Right ventricle myocardium superior (tissue), 1 donor: ENCODE data around the gene TMEM214. TPM values are rescaled to one million over a fixed set of nuclear protein-coding genes. Genes with fewer than 3 reads are reported as not detected.

ENCODE experiments used
- ATAC-seq: fragments of 200-7000 bp; cut with Tn5 transposase; one replicate; pipeline ENCODE4 v1.9.1; 2020; ENCODE audit warnings: mild to moderate bottlenecking; ENCODE audit not compliant: poor library complexity
- DNase-seq: peaks from one replicate; pipeline ENCODE4 v3.0.0-alpha.2; 2020
- intact Hi-C: fragments of 100-400 bp; cut with DNase I; formaldehyde crosslinking; loops from one replicate; pipeline ENCODE4 v1.11.2; 2022
- total RNA-seq: library from RNA; stranded (reverse); fragmentation: NEBNext Ultra II Directional; extraction: Animal tissue kit (Norgen Biotek cat#: 25700); gene quantifications from one replicate; pipeline ENCODE4 v1.2.1, GENCODE V29; 2021
- donor health status: DM: no; HTN: yes; CAD: no; lungs with severe emphysema.

The TMEM214 gene
- total RNA-seq, 1 donor from 2014 or later = 28.2 TPM

- DNase-seq (no peak), ATAC-seq (peak; percentile 41)
- intact Hi-C loops = no loop called here
These were observed 25.1 kb upstream of the TMEM214 start for GRCh38 chr2:27007416-27008374.

DNA sequence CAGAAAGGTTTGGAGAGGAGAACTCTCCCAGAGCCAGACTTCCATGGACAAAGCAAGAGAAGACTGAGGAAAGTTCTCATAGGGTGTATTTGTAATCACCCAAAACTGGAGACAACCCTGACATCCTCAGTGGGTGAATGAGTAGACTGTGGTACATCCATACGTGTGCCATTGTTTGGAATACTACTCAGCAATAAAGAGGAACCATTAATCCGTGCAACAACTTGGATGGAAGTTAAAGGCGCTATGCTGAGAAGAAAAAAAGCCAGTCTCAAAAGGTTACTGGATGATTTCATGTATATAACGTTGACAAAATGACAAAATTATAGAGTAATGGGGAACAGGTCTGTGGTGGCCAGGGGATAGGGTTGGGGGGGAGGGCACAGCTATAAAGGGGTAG, 24.1 kb upstream of the TMEM214 start:
- no peak for ATAC-seq

GRCh38 chr2:27009083-27009482, 23.7 kb upstream of the TMEM214 start:
- intact Hi-C loops = no loop called here
- no peak for DNase-seq
- no peak for ATAC-seq

More for the DNA sequence above, 24.1 kb upstream of the TMEM214 start:
- DNase-seq = no peak
- intact Hi-C loops = no loop called here

DNA sequence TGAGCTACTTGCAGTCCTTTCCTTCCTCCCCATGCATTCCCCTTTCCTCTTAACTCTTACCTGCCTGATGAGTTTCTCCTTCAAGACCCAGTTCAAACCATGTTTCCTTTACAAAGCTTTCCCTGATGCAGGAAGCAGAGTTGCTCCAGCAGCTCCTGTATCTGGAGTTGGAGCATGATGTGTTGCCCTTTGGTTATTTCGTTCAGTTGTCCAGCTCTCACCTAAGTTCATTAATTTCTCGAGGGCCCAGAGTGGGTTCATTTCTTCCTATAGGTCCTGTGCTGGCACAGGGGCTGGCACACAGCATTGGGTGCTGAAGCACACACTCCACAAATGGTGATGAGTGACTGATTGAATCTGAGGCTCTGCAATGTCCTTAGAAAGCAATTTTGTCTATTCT, 23.0 kb upstream of the TMEM214 start:
- intact Hi-C loops = no loop called here
- no peak for DNase-seq
- ATAC-seq = no peak

DNA sequence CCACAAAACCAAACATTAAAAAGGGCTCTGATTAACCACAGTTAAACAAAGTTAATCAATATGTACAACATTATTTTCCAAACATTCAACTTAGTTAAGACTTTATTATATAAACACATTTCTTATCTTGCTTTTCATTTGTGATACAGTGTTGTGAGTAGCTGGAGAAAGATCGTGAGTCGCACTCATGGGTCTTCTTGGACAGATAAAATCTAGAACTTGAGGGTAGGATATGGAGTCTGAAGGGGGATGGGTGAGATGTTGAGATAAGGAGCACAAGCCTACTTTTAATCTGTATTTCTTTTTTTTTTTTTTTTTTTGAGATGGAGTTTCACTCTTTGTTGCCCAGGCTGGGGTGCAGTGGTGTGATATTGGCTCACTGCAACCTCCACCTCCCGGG, 22.6 kb upstream of the TMEM214 start:
- ATAC-seq (no peak), DNase-seq (no peak)
- intact Hi-C loops = no loop called here

GRCh38 chr2:27013738-27014137, 19.0 kb upstream of the TMEM214 start:
- ATAC-seq = no peak
- intact Hi-C loops = no loop called here

GRCh38 chr2:27014771-27015433, 17.9 kb upstream of the TMEM214 start:
- intact Hi-C loops = no loop called here
- ATAC-seq (peak; percentile 8), DNase-seq (no peak)

More at GRCh38 chr2:27013738-27014137, 19.0 kb upstream of the TMEM214 start:
- no peak for DNase-seq

GRCh38 chr2:27016801-27017325, 15.9 kb upstream of the TMEM214 start:
- ATAC-seq (peak; percentile 60), DNase-seq (peak; percentile 61)
- intact Hi-C loops = no loop called here

- ATAC-seq (peak; percentile 66), DNase-seq (no peak)
- intact Hi-C loops = loop anchor here (2.0 kb wide), 1 partner anchor 57 kb away; no protein-coding TSS in a partner anchor
These were observed 14.6 kb upstream of the TMEM214 start for GRCh38 chr2:27018142-27018541.

DNA sequence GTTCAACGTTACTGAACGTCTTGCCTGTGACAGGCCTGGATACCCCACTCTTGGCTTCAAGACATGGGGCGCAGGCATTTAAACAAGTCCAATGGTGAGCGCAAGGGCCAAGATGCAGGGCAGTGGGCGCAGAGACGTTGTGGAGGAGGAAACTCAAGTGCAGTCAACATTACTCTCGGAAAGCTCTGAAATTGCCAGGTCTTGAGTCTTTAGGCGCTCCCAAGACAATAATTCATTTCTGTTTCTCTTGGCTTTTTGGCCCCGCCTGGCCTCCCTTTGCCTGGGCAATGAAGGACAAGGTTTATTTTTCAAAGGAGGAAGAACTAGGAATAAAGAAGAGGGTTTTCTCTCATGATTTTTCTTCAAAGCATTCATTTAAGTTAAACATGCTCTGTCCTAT, 13.3 kb upstream of the TMEM214 start:
- intact Hi-C loops = loop anchor here (2.0 kb wide), 1 partner anchor 59 kb away; no protein-coding TSS in a partner anchor
- no peak for ATAC-seq
- no peak for DNase-seq

- intact Hi-C loops = loop anchor here (2.0 kb wide), 1 partner anchor 59 kb away; no protein-coding TSS in a partner anchor
- ATAC-seq (peak; percentile 43), DNase-seq (peak; percentile 82)
These were observed 12.6 kb upstream of the TMEM214 start for GRCh38 chr2:27019931-27020855.

- no peak for DNase-seq
- no peak for ATAC-seq
- intact Hi-C loops = no loop called here
These were observed 11.3 kb upstream of the TMEM214 start for GRCh38 chr2:27021253-27022049.

DNA sequence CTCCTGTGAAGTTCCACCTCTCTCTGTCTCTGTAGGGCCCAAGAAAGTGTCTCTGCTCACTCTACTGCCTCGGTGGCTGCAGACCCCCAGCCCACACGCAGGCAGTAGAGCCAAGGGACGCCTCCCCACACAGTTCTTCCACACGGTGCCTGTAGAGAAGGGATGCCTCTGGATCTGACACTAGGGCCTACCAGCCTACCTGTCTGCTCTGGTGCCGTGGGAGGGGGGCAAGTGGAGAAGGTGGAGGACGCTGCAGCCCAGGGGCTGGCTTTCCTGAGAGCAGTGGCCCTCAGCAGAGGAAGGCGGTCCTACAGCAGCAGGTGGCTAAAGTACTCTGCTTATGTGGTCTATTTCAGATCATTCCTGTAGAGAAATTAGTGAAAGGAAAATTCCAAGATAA, 9.0 kb upstream of the TMEM214 start:
- ATAC-seq = no peak
- DNase-seq = no peak
- intact Hi-C loops = no loop called here

GRCh38 chr2:27024188-27024587, 8.6 kb upstream of the TMEM214 start:
- intact Hi-C loops = no loop called here
- DNase-seq = no peak
- no peak for ATAC-seq

GRCh38 chr2:27024812-27025211, 8.0 kb upstream of the TMEM214 start:
- intact Hi-C loops = no loop called here
- ATAC-seq (no peak), DNase-seq (no peak)

DNA sequence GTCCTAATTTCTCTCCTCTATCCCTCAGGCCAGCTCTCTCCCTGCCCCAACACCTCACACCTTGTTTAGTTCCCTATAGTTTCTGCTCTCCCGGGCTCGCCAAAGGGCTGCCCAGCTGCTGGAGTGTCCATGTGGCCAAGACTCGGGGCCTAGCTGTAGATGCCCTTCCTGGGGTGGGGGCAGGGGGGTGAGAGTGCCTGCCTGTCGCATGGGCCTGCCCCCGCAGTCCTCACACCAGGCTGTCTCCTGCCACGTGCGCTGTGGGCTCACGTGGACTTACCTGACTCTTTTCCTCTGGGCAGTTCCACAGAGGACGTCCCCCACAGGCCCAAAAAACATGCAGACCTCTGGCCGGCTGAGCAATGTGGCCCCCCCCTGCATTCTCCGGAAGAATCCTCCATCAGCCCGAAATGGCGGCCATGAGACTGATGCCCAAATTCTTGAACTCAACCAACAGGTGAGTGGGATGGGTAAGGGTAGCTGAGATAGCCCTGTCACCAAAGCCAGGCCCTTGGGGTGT, 7.4 kb upstream of the TMEM214 start:
- intact Hi-C loops = no loop called here
- DNase-seq (no peak), ATAC-seq (no peak)
